Kidney tubule cell (primary cell): Measurements from ENCODE around the gene CEP83.

Experiments used
- DNase-seq: peaks from one replicate; pipeline ENCODE4 v3.0.0-alpha.2; 2018; ENCODE audit warnings: low spot score

The CEP83 gene

DNA sequence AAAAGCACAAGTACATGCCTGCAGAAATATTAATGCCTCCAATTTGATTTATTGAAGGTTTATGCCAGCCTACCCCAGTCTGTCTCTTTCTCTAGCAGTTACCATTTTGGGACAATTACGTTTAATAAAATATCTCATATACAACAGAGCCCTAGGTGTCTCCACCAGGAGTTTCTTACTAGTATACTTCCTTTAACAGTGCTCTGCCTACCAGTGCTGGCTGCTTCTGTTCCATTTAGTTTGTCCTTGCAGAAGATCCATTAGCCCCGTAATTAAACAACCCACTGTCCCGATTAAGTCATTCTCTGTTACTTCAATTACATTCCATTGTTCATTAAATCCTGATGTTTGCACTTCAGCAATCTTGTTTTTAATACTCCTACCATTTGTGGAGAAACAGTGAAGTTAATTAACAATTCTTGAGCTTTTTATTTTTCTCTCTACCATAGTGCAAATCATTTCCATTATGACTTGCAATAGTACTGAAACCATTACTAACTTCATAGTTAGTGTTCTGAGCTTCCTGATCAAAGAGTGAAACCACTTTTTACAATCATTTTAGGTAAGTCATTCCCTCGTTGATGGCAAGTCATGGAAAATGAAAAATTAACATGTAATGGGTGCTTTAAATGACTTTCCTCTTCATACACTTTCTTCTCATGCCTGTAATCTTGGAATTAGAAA, 190.2 kb downstream of the CEP83 start:
- no peak for DNase-seq

DNA sequence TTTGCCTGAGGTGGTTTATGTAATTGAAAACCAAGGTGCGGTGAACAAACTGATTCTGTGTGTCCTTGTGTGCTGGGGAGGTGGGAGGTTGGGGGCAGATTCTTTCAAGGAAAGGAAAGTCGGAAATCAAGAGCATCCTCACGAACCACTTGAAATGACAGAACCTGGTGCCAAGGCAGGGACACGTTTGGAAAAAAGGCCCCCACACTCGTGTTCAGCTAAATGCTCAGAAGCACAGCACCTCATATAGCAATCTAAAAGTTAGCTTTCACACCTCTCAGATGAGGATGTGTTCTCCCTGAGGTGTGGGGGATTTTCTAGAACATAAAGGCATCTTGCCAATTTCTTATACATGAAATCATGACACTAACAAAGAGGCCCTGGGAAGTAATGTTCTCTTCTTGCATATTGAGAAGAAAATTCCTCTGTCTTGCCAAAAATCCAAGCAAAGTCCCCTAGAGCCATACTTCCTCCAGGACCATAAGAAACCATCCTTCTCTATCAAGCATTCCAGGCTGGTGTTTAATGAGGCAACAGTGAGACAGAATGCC, 191.7 kb downstream of the CEP83 start:
- DNase-seq, result no peak

DNA sequence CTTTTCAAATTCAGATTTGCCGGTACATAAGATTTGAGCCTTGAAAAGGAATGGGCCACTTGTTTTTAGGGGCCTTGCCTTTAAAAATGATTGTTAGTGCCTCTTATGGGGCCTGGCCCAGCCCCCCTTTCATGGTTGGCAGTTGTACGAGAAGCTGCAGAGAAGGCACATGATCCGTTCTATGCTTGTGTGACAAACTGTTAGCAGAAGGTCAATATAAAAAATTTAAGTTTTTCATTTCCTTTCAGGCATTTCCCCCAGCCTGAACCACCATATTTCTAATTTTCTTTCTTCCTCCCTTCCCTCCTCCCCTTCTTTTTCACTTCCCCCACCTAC, 192.2 kb downstream of the CEP83 start:
- DNase-seq, result no peak

DNA sequence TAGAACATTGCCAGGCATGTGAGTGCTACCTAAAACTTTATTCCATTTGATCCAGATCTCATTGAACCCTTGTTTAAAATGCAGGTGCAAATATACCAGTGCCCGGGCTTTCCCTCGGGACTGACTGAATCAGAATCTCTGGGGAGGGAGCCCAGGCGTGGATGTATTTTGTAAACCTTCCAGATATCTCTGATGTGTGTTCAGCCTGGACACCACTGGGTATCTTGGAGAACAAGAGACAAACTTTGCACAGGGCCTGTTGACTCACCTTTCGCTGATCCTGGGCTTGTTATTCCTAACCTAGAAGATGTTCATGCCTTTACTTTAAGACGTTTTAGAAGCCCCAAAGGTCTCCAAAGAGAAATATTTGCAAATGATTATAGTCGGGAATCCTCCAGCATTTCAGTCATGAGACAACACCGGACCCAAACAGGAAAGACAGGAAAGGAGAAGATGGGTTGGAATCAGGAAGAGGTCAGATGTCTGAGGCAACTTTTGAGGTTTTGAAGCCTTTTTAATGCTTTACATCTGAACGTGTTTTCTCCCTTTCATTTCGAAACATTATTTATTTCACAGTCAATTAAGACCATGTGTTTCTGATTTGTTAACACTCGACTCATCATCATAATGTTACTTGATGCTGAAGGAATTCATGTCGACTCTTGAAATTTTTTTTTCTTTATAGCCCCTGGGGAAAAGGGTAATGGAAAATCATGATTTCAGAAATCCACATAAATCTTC, 192.7 kb downstream of the CEP83 start:
- no peak for DNase-seq

DNA sequence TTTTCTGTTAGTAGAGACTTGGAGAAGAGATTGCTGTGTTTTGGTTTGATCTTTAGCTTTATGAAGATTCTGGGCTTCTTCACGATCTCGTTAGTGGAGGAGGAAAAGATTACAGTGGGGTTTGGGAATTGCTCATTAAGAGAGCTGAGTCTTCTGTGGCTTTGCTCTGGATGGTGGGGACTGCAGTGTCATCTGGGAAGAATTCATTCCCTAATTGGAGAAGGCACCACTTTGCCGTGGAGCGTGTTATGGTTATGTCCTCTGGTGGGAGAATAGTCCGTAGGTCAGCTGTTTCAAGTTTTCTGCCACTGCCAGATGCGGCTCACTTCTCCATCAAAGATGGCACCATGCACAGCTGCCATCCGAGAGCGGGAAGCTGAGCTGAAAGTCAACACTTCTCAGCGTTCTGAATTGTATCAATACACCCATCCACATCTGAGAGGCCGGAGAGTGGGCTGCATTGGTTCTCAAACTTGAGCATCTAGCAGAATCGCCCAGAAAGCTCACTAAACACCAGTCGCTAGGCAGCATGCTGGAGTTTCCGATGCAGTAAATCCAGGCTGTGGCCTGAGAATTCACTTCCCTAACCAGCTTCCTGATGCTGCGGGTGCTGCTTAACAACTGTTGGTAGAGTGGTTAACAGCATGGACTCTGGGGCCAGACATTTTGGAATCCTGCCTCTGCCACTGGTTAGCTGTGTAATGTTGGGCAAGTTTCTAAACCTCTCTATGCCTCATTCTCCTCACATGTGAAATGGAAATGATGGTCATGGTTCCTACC, 193.5 kb downstream of the CEP83 start:
- DNase-seq, result no peak

DNA sequence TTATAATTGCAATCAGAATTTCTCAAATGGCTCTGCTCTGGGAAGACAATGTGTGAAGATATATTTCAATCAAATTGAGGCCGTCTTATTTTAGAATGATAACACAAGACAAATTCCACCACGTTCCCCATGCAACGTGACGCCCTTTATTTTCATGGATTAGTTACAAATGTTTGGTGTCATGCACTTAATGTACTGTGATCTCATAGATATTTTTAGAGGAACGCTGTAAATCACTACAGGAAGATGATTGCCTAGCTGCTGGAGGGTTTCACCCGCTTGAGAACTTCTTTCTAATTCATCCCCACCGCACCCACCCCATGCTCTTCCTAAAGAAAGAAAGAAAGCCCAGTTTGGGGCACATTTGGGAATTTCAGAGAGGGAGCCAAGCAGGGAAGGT, 194.1 kb downstream of the CEP83 start:
- no peak for DNase-seq

DNA sequence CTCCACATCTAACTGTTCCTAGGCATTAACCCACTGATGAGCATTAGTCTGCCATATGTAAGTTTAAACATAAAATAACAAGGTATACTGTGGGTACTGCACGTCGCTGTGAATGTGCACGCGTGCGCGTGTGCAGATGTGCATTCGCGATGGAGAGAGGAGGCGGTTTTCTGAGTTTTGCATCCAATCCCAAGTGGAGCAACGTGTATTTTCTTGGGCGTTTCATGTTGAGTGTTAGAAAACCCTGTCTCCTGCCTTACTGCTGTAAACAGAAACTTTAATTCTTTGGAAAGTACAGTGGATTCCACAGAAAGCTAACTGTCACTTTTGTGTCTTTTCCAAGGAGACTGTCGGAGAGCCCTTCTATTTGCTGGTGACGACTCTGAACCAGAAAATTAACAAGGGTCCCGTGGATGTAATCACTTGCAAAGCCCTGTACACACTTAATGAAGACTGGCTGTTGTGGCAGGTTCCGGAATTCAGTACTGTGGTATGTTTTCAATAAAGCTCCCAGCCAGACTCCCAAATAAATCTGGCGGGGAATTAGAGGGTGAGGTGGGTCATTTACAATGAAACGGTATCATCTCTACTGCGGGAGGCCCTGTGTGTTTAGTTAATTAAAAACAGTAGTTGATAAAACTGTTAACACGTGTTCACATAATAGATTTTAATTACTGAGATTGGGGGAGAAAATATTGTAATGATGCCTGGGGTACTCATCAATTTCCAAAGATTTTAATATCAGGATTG, 194.8 kb downstream of the CEP83 start:
- no peak for DNase-seq

DNA sequence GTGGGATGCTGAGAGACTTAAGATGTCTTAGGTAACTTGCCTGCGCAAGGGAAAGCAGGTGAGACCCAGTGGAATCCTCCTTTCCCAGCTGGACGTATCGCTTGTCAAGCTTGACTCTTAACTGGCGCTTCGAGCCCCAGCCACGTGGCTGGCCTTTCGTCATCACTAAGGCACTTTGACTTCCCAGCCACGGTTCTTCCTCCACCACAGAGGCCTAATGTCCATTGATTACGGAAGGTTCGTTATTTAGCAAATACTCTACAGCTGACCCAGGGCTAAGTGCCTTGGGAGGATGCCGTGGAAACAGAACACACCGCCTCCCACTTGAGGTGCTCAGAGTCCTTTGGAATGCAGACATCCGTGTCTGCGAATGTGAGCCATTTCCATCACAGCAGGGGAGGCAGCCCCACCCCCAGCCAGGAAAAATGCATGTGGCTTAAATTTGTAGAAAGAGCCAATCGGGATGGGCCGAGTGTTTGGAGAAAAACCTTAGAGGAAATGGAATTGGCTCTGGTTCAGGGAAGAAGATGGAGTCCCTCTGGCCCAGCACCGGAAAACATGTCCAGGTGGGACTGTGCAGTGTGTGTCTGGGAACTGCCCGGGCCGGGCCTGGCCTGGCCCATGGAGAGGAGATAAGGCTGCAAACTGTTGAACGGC, 195.6 kb downstream of the CEP83 start:
- DNase-seq, result no peak

DNA sequence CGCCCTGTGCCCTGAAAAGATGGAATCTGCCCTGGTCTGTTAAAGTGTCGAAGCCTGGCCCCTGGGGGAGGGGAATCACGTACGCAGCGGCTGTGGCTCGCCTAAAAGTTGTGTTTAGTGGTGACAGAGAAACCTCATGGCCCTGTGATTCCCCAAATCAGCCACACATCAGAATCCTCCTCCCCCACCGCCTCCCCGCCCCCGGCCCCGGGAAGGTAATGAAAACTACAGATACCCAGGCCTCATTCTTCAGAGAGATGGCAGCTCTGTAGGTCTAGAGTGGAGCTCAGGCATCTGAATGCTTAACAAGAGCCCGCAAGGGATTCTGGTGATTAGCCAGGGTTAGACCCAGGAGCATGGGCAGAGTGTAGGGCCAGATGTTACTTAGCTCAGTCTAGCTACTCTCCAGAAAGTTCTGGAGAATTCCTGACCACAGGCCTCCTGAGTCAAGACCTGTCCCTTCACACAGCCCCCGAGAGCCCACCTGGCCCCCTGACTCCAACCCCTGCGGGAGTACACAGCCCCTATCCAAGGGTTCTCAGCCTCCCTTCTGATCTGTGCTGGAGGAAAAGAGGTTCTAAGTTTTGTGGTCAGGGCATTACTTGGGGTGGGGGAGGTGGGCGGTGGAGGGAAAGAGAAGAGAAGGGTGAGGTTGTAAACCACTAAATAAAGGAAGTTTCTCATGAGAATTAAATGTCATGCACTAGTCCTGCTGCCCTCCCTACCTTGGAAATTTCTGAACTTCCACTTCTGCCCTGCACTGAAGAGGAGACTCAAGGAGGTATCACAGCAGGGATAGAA, 196.5 kb downstream of the CEP83 start:
- DNase-seq, result no peak

DNA sequence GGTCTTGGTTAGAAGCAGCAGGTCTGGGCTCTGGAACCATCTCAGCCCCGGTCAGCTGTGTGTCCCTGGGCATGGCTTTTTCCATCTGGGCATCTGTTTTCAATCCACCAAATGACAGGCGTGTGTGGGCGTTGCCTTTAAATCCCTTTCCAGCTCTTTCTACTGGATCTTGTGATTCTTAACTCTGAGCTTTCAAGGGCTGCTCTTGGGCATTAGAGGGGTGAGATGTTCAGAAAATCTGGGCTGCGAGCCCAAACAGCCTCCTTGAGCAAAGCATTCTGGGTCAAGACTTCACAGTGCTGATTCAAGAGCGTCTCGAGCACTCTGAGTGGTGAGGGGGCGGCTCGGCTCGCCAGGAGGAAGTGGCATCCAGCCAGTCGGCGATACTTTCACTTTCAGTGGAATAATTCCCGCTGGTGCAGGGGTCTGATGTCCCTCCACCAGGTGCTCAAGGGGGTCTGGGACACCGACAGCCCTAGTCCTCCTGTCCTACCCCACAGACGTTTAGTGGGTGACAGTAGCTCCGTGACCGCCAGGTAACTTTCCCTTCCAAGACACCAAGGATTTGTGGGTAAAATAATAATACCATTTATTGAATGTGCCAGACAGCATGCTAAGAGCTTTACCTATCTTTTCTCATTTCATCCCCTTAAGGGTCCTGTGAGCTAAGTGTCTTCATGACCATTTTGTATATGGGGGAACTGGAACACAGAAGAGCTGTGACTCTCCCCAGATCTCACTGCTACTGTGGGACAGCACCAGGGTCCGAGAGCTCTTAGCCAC, 197.2 kb downstream of the CEP83 start:
- peak; percentile 84 for DNase-seq

DNA sequence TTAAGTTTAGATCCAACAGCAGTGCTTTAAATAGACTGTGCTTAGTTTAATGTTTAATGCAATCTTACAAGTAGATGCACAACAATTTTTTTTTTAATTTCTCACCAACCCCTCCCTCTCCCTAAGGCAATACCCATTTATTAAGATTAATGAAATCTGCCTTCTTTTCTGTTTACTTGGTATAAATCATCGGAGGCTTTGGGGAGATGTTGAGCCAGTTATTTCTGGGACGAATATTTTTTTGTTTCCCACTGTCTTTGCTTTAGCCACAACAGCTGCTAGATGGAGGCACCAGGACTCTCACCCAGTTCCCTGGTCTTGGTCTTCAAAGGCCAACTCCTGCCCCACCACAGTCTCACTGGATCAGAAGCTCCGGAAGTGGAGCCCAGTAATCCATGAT, 197.9 kb downstream of the CEP83 start:
- DNase-seq, result no peak

DNA sequence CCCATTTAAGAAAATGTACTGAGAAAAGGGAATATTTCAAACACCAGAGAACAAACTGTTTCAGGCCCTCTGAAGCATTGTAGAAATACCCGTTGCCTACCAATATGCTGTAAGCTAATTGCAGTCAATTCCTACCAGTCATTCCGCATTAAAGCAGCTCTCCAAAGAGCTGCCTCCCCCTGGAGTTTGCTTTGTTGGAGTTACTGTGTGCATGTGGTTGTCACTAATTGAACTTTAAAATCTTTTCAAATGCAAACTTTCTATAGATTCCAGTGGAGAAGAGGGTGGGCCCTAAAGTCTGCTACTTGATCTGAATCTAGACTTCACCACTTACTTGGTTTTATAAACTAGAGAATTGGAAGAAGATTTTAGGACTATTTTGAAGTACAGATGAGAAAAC, 198.5 kb downstream of the CEP83 start:
- no peak for DNase-seq

DNA sequence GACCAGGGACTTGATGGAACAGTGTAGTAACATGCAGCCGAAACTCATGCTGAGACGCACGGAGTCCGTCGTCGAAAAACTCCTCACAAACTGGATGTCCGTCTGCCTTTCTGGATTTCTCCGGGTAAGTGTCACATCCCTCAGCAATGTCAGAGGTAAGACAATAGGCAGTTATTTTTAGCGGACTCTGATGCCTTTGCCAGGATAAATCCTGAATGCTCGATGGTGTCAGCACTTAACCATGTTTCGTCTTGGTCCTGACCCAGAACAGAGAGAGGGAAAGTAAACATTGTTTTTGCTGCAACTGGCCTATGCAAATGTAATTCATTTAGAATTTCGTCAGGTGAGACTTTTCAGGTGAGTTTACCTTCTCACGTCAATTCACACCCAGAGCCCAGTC, 198.9 kb downstream of the CEP83 start:
- DNase-seq, result no peak

DNA sequence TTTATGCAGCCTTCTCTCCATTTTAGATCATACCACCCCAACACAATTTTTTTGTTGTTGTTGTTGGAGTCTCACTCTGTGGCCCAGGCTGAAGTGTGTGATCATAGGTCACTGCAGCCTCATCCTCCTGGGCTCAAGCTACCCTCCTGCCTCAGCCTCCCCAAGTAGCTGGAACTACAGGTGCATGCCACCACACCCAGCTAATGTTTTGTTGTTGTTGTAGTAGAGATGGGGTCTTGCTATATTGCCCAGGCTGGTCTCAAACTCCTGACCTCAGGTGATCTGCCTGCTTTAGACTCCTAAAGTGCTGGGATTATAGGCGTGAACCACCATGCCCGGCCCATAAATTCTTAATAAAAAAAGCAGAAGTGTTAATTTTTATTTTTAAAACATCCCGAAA, 199.7 kb downstream of the CEP83 start:
- no peak for DNase-seq

DNA sequence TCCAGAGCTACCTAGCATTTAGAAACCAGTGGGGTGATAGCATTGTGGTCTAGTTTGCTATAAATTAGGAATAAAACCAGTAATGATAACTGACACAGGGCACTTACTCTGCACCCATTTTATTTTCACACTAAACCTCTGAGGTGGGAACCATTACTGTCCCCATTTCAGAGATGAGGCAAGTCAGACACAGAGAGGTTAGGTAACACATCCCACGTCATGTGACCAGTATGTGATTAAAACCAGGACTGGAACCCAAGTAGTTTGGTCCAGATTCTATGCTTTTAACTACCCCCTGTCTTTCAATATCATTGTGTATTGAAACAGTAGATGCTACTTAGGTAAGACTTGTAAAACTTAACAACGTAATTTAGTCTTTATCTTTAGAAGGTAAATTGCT, 201.1 kb downstream of the CEP83 start:
- no peak for DNase-seq
